AG09309 (cell line): ENCODE measurements around the gene CD40.

Source experiments
- DNase-seq: peaks from one replicate; pipeline ENCODE4 v3.0.0-alpha.2; 2010; ENCODE audit warnings: low read depth
- H3K4me3 ChIP-seq: 2 replicates; pipeline ENCODE4 v1.5.1; 2011; ENCODE audit warnings: mild to moderate bottlenecking, low read depth, low read length, moderate library complexity; ENCODE audit not compliant: control insufficient read depth
- TF ChIP-seq, protein P1 (sequence below): IDR thresholded peaks from 2 replicates; pipeline ENCODE4 v1.5.1; 2011; ENCODE audit warnings: mild to moderate bottlenecking, low read depth, low read length, inconsistent platforms; ENCODE audit not compliant: insufficient read depth, control insufficient read depth; ENCODE audit errors: missing control alignments

The CD40 gene

DNA sequence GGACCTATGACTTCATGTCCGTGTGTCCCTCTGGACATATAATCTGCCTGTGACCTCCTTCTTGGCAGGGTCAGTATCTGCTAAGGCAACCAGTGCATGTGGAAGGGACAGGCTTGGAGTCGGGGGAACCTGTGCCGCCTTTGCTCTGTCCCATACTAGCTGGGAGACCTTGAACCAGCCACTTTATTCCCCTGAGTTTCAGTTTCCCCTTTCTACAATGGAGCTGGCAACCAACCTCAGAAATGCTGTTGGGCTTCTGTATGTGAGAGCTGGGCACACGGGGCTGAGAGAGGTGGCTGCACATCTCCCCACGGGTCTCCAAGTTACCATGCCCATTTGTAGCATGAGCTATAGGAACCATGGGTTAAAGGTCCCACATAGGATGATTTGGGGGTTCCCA is 53.8 kb downstream of the CD40 start:
- TF ChIP-seq, protein P1, sequence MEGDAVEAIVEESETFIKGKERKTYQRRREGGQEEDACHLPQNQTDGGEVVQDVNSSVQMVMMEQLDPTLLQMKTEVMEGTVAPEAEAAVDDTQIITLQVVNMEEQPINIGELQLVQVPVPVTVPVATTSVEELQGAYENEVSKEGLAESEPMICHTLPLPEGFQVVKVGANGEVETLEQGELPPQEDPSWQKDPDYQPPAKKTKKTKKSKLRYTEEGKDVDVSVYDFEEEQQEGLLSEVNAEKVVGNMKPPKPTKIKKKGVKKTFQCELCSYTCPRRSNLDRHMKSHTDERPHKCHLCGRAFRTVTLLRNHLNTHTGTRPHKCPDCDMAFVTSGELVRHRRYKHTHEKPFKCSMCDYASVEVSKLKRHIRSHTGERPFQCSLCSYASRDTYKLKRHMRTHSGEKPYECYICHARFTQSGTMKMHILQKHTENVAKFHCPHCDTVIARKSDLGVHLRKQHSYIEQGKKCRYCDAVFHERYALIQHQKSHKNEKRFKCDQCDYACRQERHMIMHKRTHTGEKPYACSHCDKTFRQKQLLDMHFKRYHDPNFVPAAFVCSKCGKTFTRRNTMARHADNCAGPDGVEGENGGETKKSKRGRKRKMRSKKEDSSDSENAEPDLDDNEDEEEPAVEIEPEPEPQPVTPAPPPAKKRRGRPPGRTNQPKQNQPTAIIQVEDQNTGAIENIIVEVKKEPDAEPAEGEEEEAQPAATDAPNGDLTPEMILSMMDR = no peak
- no peak overlapping the region for H3K4me3 ChIP-seq
- no peak for DNase-seq

DNA sequence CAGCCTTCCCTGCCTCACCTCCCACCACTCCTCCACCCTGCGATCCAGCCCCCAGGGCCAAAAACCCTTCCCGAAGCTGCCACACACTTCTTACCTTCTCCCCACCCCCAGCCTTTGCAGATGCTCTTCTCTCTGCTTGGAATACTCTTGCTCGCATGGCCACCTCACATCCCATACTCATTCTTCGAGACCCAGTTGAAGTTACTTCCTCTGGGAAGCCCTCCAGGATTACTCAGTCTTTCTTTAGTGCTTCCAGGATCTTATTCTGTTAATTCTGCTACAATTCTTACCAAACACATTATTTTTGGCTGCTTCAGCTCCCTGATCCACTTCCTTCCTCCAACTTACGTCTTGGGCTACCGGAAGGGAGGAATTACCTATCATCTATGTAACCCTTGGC is 54.3 kb downstream of the CD40 start:
- no peak for DNase-seq
- TF ChIP-seq, protein P1 = no peak
- H3K4me3 ChIP-seq = no peak overlapping the region

DNA sequence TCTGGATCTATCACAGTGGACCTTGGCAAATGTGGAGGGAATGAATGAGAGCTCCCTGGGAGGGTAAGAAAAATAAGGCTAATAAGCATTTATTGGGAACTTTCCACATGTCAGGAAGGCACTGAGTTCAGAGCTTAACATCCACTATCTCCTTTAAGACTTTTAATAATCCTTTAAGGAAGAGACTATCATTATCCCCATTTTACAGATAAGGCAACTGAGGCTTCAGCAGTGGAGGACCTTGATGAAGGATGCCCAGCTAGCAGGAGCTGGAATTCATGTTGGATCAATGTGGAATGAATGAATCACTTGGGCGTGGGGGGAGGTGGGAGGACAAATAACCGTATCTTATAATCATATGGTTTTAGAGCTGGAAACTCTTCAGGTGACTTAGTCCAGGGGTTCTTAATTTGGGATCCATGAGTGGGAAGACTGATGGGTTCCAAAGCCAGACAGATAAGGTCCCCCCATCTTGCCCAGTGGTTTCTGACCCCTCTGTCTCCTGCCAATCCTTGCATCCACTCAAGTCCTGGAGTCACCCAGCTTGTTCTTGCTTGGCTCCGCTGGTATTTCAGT is 54.9 kb downstream of the CD40 start:
- TF ChIP-seq, protein P1 = no peak
- H3K4me3 ChIP-seq = no peak overlapping the region
- DNase-seq = no peak

DNA sequence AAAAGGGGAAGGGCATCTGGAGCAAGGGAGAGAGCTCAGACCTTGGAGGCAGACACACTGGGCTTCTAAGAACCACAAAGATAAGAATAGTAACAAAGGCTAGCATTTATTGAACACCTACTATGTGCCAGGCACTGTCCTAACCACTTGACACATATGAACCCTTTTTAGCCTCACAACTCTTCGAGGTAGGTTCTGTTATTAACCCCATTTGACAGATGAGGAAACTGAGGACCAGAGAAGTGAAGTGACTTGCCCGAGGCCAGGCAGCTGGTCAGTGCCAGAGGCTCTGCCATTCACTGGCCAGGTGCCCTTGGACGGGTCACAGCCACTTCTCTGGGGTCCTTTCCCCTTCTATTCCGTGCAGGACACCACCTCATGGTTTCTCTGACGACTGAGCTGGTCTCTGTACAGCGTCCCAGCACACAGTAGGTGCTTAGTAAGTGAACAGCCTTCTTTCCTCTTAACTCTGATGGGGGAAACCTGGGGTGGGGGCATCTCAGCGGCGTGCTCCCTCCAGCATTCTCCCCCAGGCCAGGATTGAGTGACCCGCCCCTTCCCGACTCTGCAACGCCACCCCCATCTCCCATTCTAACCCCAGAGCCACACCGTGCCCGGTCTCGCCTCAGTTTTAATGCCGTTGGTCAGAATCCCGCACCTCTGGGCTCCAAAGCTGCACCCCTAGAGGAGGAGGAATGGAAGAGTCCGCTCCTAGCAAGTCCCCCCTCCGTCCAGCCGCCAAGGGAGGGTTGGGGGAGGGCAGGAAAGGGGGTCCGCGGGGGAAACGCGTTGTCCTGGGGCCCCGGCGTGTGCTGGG is 55.7 kb downstream of the CD40 start:
- TF ChIP-seq, protein P1 = no peak
- H3K4me3 ChIP-seq = no peak overlapping the region
- no peak for DNase-seq

DNA sequence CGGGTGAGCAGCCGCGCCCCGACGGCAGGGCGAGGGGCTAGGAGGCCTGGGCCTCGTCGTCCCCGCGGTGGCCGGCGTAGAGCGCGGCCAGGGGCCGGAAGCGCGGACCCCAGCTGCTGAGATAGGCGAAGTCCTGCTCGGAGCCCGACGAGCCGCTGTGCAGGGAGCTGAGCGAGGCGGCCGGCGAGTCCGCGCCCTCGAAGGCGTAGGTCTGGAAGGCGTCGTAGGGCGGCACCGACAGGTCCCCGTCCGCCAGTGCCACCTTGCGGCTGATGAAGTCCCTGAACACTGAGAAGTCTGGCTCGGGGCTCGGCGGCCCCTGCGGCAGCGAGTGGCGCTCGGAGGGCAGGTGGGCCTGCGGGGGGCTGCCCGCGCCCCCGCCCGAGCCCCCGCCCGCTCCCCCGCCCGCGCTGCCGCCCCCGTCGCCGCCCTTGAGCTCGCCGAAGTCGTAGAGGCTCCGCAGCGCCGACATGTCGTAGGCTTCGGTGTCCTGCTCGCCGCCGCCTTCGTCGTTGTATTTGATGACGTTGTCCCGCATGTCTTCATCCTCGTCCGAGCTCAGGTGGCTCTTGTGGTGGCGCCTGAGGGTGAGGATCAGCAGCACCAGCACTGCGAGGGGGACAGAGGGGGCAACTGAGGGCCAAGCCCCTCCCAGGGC is 56.5 kb downstream of the CD40 start:
- no peak for DNase-seq
- H3K4me3 ChIP-seq = no peak overlapping the region
- TF ChIP-seq, protein P1 = peak; percentile 60

DNA sequence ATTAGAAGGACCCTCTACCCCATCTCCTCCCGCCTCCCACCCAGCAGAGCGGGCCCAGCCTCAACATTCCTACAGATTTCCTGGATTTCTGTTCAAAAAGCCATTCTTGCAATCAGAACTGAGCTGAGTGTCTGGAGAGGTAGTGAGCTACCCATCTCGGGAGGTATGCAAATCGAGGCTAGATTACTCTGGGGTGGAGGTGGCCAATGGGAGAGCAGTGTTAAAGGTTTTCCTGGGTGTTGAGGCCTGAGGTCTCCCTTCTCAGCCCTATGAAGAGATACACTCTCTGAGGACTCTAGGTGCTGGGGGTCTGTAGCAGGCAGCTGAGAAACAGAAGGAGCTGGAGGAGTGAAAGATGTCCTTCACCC is 57.0 kb downstream of the CD40 start:
- no peak for DNase-seq
- no peak overlapping the region for H3K4me3 ChIP-seq
- TF ChIP-seq, protein P1 = no peak
